Measurements from ENCODE around the gene C1orf94.
"Not testable (repeated sequence)": the region's sequence is repeated elsewhere in the genome, so short reads cannot be mapped to it uniquely, and the experiment has no call there.

C1orf94 gene

DNA sequence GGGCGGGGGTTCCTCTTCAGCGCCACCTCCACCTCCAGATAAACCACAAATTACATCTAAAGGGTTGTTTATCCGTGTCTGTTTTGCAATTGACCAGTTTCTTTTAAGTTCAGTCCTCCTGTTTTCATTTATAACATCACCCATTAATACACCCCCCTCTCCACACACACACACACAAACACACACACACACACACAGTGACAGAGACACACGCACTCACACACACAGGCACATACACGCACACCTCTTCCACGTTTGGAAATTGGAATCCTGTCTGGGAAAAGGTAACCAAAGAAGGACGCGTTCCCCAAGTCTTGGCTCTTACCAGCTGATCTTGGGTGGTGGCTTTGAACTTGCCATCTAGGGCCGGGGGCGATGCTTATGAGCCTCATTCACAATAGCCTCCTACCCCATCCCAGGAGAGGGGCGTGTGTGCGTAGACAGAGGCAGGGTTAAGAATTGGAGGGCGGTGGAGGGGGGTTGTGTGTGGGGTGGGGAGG lies 11.2 kb upstream of the C1orf94 start:
- TF ChIP-seq CTCF (conservative IDR thresholded peaks at IDR 0.05; ENCODE audit: low read length): no peak
- H3K4me3 ChIP-seq (ENCODE audit: low read length): peak overlapping the region; percentile 76
- DNase-seq (ENCODE audit: low read depth): peak; percentile 36

GRCh38 chr1:34166191-34166624 lies 10.5 kb upstream of the C1orf94 start:
- peak overlapping the region; percentile 76 for H3K4me3 ChIP-seq (ENCODE audit: low read length)
- no peak for DNase-seq (ENCODE audit: low read depth)
- TF ChIP-seq CTCF (conservative IDR thresholded peaks at IDR 0.05; ENCODE audit: low read length): no peak

- TF ChIP-seq CTCF (conservative IDR thresholded peaks at IDR 0.05; ENCODE audit: low read length): no peak
- DNase-seq (ENCODE audit: low read depth): peak; percentile 32
- peak overlapping the region; percentile 76 for H3K4me3 ChIP-seq (ENCODE audit: low read length)
Measured at GRCh38 chr1:34166625-34167361, 9.9 kb upstream of the C1orf94 start.

DNA sequence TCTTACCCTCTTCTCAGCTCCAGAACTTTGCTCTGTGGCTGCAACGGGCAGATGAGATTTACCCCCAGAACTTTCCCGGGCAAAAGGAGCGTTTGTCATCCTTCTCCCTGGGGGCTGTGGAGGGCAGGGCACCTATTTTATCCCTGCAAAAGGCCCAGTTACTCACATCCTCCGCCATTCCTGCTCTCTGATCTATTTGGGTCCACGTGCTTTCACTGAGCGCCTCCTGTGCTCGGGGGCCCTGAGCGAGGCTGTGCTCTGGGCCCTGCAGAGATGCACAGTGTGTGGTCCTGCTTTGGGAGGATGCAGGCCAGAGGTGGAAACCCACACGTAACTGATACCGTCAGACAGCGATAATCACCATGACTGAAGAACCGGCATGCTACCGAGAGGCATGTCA lies 9.3 kb upstream of the C1orf94 start:
- TF ChIP-seq CTCF (conservative IDR thresholded peaks at IDR 0.05; ENCODE audit: low read length): no peak
- H3K4me3 ChIP-seq (ENCODE audit: low read length): no peak overlapping the region
- DNase-seq (ENCODE audit: low read depth): no peak

- no peak overlapping the region for H3K4me3 ChIP-seq (ENCODE audit: low read length)
- TF ChIP-seq CTCF (conservative IDR thresholded peaks at IDR 0.05; ENCODE audit: low read length): no peak
- no peak for DNase-seq (ENCODE audit: low read depth)
Measured at GRCh38 chr1:34175744-34176143, 963 bp upstream of the C1orf94 start.

GRCh38 chr1:34178072-34178471 lies 1.4 kb downstream of the C1orf94 start:
- no peak for DNase-seq (ENCODE audit: low read depth)
- no peak overlapping the region for H3K4me3 ChIP-seq (ENCODE audit: low read length)
- no peak for TF ChIP-seq CTCF (conservative IDR thresholded peaks at IDR 0.05; ENCODE audit: low read length)

DNA sequence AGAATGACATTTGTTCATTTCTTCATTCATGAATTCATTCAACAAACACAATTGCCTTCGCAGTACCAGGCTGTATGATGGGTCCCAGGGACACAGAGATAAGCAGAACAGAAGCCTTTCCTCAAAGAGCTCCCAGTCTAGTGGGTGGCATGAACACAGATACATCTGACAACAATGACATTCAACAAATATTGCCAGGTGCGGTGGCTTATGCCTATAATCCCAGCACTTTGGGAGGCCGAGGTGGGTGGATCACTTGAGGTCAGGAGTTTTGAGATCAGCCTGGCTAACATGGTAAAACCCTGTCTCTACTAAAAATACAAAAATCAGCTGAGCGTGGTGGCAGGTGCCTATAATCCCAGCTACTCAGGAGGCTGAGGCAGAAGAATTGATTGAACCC lies 6.7 kb downstream of the C1orf94 start:
- not testable (repeated sequence) for H3K4me3 ChIP-seq (ENCODE audit: low read length); DNase-seq (ENCODE audit: low read depth)
